H1 (cell line): ENCODE results near the gene CYB561A3. TPM values are rescaled to one million over a fixed set of nuclear protein-coding genes. Genes with fewer than 3 reads are reported as not detected.

Experiments used
- CTCF ChIA-PET: fragments of 300-600 bp; sonication (Branson Sonifier 250); formaldehyde crosslinking; loops from one replicate; lab custom pipeline; 2021; ENCODE audit not compliant: partially characterized antibody; lab: Charles Lee
- POLR2A ChIA-PET: fragments of 300-600 bp; sonication (Branson Sonifier 250); formaldehyde crosslinking; loops from one replicate; lab custom pipeline; 2021; ENCODE audit warnings: inconsistent platforms; ENCODE audit not compliant: partially characterized antibody; lab: Charles Lee
- DNase-seq, 2 experiments: peaks; one replicate each; pipeline versions ENCODE4 v3.0.0 to v3.0.0-alpha.2; 2010 to 2022; ENCODE audit warnings: low spot score in 2 of 2, low read depth in 1 of 2, mixed read lengths in 1 of 2
- FAIRE-seq: peaks from 2 replicates; lab custom pipeline; 2011; peaks lifted over from hg19 to GRCh38; lab: Jason Lieb, UNC
- H2AFZ ChIP-seq: 2 replicates; pipeline ENCODE4 v1.8.1; 2012; ENCODE audit warnings: low read length, inconsistent platforms
- H2AK5ac ChIP-seq: 2 replicates; pipeline ENCODE4 v1.6.1; 2013; ENCODE audit warnings: low read depth, low read length
- H2BK120ac ChIP-seq: replicated peaks from 2 replicates; pipeline ENCODE3; 2013; ENCODE audit warnings: low read depth, low read length, inconsistent platforms
- H2BK12ac ChIP-seq: 2 replicates; pipeline ENCODE4 v1.6.1; 2013; ENCODE audit warnings: low read depth, low read length
- H2BK15ac ChIP-seq: 2 replicates; pipeline ENCODE4 v1.6.1; 2013; ENCODE audit warnings: low read length
- H2BK20ac ChIP-seq: 2 replicates; pipeline ENCODE4 v1.6.1; 2013; ENCODE audit warnings: low read length
- H2BK5ac ChIP-seq: 2 replicates; pipeline ENCODE4 v1.6.1; 2013; ENCODE audit warnings: low read depth, low read length
- H3K14ac ChIP-seq: 2 replicates; pipeline ENCODE4 v1.6.1; 2013; ENCODE audit warnings: inconsistent platforms; ENCODE audit not compliant: insufficient read length
- H3K18ac ChIP-seq: 2 replicates; pipeline ENCODE4 v1.6.1; 2013; ENCODE audit warnings: low read length; ENCODE audit errors: extremely low read depth
- H3K23ac ChIP-seq: 2 replicates; pipeline ENCODE4 v1.6.1; 2013; ENCODE audit warnings: inconsistent platforms; ENCODE audit not compliant: insufficient read length
- H3K23me2 ChIP-seq: 2 replicates; pipeline ENCODE4 v1.6.1; 2013; ENCODE audit warnings: low read depth, low read length
- H3K27ac ChIP-seq: 2 replicates; pipeline ENCODE4 v1.6.1; 2011; ENCODE audit warnings: low read depth, low read length, inconsistent platforms
- H3K27me3 ChIP-seq, 4 experiments: replicated peaks in 1 of 4; 1 replicate in 1 of 4; 2 replicates in 3 of 4; pipeline versions ENCODE4 v1.6.1 to v1.8.1; 2011 to 2013; ENCODE audit warnings: low read length in 3 of 4, mild to moderate bottlenecking in 3 of 4, inconsistent platforms in 2 of 4, mixed read lengths in 2 of 4, moderate library complexity in 1 of 4; ENCODE audit not compliant: control insufficient read depth in 3 of 4, insufficient read depth in 3 of 4; ENCODE audit errors: extremely low read depth in 1 of 4
- H3K36me3 ChIP-seq, 4 experiments: 2 replicates each; pipeline versions ENCODE4 v1.6.1 to v1.8.1; 2011 to 2013; ENCODE audit warnings: mild to moderate bottlenecking in 4 of 4, low read length in 3 of 4, moderate library complexity in 2 of 4, control low read depth in 1 of 4, inconsistent platforms in 1 of 4; ENCODE audit not compliant: insufficient read depth in 4 of 4, control insufficient read depth in 2 of 4
- H3K4ac ChIP-seq: replicated peaks from 2 replicates; pipeline ENCODE3; 2013; ENCODE audit warnings: low read length, low read depth, mixed read lengths, inconsistent platforms; ENCODE audit not compliant: insufficient read length
- H3K4me1 ChIP-seq, 4 experiments: replicated peaks in 1 of 4; 1 replicate in 1 of 4; 2 replicates in 3 of 4; pipeline versions ENCODE4 v1.6.1 to v1.8.1; 2011 to 2013; ENCODE audit warnings: low read length in 3 of 4, inconsistent platforms in 2 of 4, mixed read lengths in 1 of 4; ENCODE audit not compliant: insufficient read depth in 4 of 4, control insufficient read depth in 3 of 4
- H3K4me2 ChIP-seq, 2 experiments: 2 replicates each; pipeline versions ENCODE4 v1.6.1 to v1.8.1; 2011 to 2013; ENCODE audit warnings: low read depth in 2 of 2, low read length in 2 of 2, control low read depth in 1 of 2, inconsistent platforms in 1 of 2, mild to moderate bottlenecking in 1 of 2; ENCODE audit not compliant: insufficient read depth in 1 of 2
- H3K4me3 ChIP-seq, 4 experiments: fragments of 200-600, 300-600 bp in 1 of 4; sonication (generic), shearing (Covaris generic), sonication (Bioruptor Twin) in 1 of 4; 2 replicates each; pipeline versions ENCODE4 v1.5.1 to v1.8.1; 2011 to 2016; ENCODE audit warnings: low read length in 4 of 4, low read depth in 3 of 4, control low read depth in 2 of 4, inconsistent platforms in 2 of 4, mild to moderate bottlenecking in 2 of 4, mixed read lengths in 1 of 4, moderate library complexity in 1 of 4; ENCODE audit not compliant: insufficient read depth in 2 of 4; ENCODE audit errors: extremely low read depth in 1 of 4
- H3K56ac ChIP-seq: replicated peaks from 2 replicates; pipeline ENCODE3; 2013; ENCODE audit warnings: low read depth, mild to moderate bottlenecking, mixed read lengths, low read length, inconsistent platforms; ENCODE audit not compliant: insufficient read length
- H3K79me1 ChIP-seq: 2 replicates; pipeline ENCODE4 v1.6.1; 2013; ENCODE audit warnings: low read depth, low read length, control low read depth
- H3K79me2 ChIP-seq, 2 experiments: 2 replicates each; pipeline versions ENCODE4 v1.6.1 to v1.8.1; 2012 to 2013; ENCODE audit warnings: low read length in 2 of 2, mild to moderate bottlenecking in 2 of 2, inconsistent platforms in 1 of 2; ENCODE audit not compliant: insufficient read depth in 2 of 2, control insufficient read depth in 1 of 2
- H3K9ac ChIP-seq, 4 experiments: replicated peaks in 1 of 4; 1 replicate in 1 of 4; 2 replicates in 3 of 4; pipeline versions ENCODE4 v1.6.1 to v1.8.1; 2011 to 2013; ENCODE audit warnings: low read depth in 3 of 4, low read length in 3 of 4, control low read depth in 2 of 4, mild to moderate bottlenecking in 2 of 4, moderate library complexity in 2 of 4, inconsistent platforms in 1 of 4; ENCODE audit errors: extremely low read depth in 1 of 4
- H3K9me3 ChIP-seq, 2 experiments: 2 replicates each; pipeline versions ENCODE4 v1.6.1 to v1.8.1; 2012 to 2013; ENCODE audit warnings: mild to moderate bottlenecking in 2 of 2, moderate library complexity in 2 of 2, control low read depth in 1 of 2, inconsistent platforms in 1 of 2, low read depth in 1 of 2, low read length in 1 of 2, mixed read lengths in 1 of 2; ENCODE audit not compliant: insufficient read depth in 2 of 2
- H4K20me1 ChIP-seq, 2 experiments: replicated peaks in 1 of 2; 2 replicates each; pipeline versions ENCODE3 to v1.8.1; 2011 to 2013; ENCODE audit warnings: inconsistent platforms in 2 of 2, low read length in 2 of 2, mild to moderate bottlenecking in 1 of 2; ENCODE audit not compliant: insufficient read depth in 2 of 2, control insufficient read depth in 1 of 2
- H4K5ac ChIP-seq: 2 replicates; pipeline ENCODE4 v1.6.1; 2013; ENCODE audit warnings: low read length, low read depth, mixed read lengths, inconsistent platforms; ENCODE audit not compliant: insufficient read length
- H4K8ac ChIP-seq: 2 replicates; pipeline ENCODE4 v1.8.0; 2013; ENCODE audit warnings: mild to moderate bottlenecking, moderate library complexity, low read length, inconsistent platforms; ENCODE audit not compliant: insufficient read depth; ENCODE audit errors: extremely low read depth
- H4K91ac ChIP-seq: replicated peaks from 2 replicates; pipeline ENCODE3; 2013; ENCODE audit warnings: low read length, mixed read lengths, inconsistent platforms; ENCODE audit not compliant: insufficient read length
- KDM4A ChIP-seq: IDR thresholded peaks from one replicate; pipeline ENCODE4 v1.7.1; 2012; ENCODE audit warnings: low read depth, mild to moderate bottlenecking, moderate library complexity, low read length, inconsistent platforms; ENCODE audit not compliant: severe bottlenecking
- NANOG ChIP-seq: IDR thresholded peaks from 2 replicates; pipeline ENCODE4 v1.6.1; 2011; ENCODE audit warnings: low read length, low read depth, mild to moderate bottlenecking, inconsistent platforms; ENCODE audit not compliant: insufficient read depth, poor library complexity, severe bottlenecking
- PHF8 ChIP-seq: fragments of 200-600 bp; sonication (generic); conservative IDR thresholded peaks from 2 replicates; pipeline ENCODE4 v1.7.1; 2012; ENCODE audit warnings: low read depth, mild to moderate bottlenecking, inconsistent platforms, low read length, moderate library complexity
- RAD21 ChIP-seq, 2 experiments: IDR thresholded peaks in 1 of 2; conservative IDR thresholded peaks in 1 of 2; 2 replicates each; pipeline ENCODE4 v1.6.1; 2011; ENCODE audit warnings: low read depth in 2 of 2, low read length in 2 of 2, improper control_type of control experiment in 1 of 2, inconsistent platforms in 1 of 2, mild to moderate bottlenecking in 1 of 2, moderate library complexity in 1 of 2
- SIN3A ChIP-seq, 2 experiments: IDR thresholded peaks in 1 of 2; conservative IDR thresholded peaks in 1 of 2; 2 replicates each; pipeline ENCODE4 v1.6.1; 2011 to 2012; ENCODE audit warnings: low read length in 2 of 2, improper control_type of control experiment in 1 of 2, low read depth in 1 of 2, mild to moderate bottlenecking in 1 of 2
- SP2 ChIP-seq: IDR thresholded peaks from 2 replicates; pipeline ENCODE4 v1.6.1; 2012; ENCODE audit warnings: mild to moderate bottlenecking, low read length, inconsistent platforms
- SP4 ChIP-seq: IDR thresholded peaks from 2 replicates; pipeline ENCODE4 v1.6.1; 2012; ENCODE audit warnings: low read length, inconsistent platforms
- SRF ChIP-seq: IDR thresholded peaks from 2 replicates; pipeline ENCODE4 v1.6.1; 2011; ENCODE audit warnings: mild to moderate bottlenecking, low read depth, low read length, moderate library complexity
- TEAD4 ChIP-seq: IDR thresholded peaks from 2 replicates; pipeline ENCODE4 v1.6.1; 2012; ENCODE audit warnings: low read depth, low read length, inconsistent platforms, mixed read lengths
- WGBS, 2 experiments: shearing (Covaris generic) in 1 of 2; methylation state at CpG; one replicate each; pipeline versions ENCODE4 v1.1.6 to v1.1.7; 2013 to 2015; ENCODE audit warnings: low lambda C conversion rate in 2 of 2, mixed read lengths in 2 of 2, inconsistent platforms in 1 of 2, low coverage in 1 of 2, missing lambda C conversion rate in 1 of 2; ENCODE audit not compliant: insufficient replicate concordance in 2 of 2, insufficient coverage in 1 of 2, insufficient read length in 1 of 2; ENCODE audit errors: extremely low coverage in 1 of 2, missing lambda C conversion rate in 1 of 2; 5-methylcytosine and 5-hydroxymethylcytosine counted together
- polyA plus RNA-seq, 7 experiments: library from polyadenylated mRNA; depleted of rRNA in 3 of 7; stranded (reverse) in 5 of 7; unstranded in 2 of 7; fragments of >200 nt in 5 of 7; fragments of 200-250 nt in 2 of 7; gene quantifications; 1 replicate in 5 of 7; 2 replicates in 1 of 7; 4 replicates in 1 of 7; pipeline versions ENCODE4 v1.2.1 to v1.2.3, GENCODE V29; 2011 to 2013; ENCODE audit warnings: missing spikeins in 2 of 7, mixed read lengths in 2 of 7
- total RNA-seq: library from RNA; stranded (reverse); fragmentation: NEBNext Ultra II Directional; extraction: Animal tissue kit (Norgen Biotek cat#: 25700); gene quantifications from 2 replicates; pipeline ENCODE4 v1.2.1, GENCODE V29; 2021
- TF ChIP-seq, protein P1 (sequence below): IDR thresholded peaks from 2 replicates; pipeline ENCODE4 v1.6.1; 2011; ENCODE audit warnings: low read depth, mild to moderate bottlenecking, low read length; ENCODE audit not compliant: insufficient read depth
- TF ChIP-seq, protein P2 (sequence below): IDR thresholded peaks from 2 replicates; pipeline ENCODE4 v1.6.1; 2011; ENCODE audit warnings: low read length, improper control_type of control experiment

Gene CYB561A3
- total and polyA plus RNA-seq, 2 of the 8 experiments (the other 6 are each of a cell fraction or from before 2014, with no cell fraction given): 29.6 to 41.2 TPM

DNA sequence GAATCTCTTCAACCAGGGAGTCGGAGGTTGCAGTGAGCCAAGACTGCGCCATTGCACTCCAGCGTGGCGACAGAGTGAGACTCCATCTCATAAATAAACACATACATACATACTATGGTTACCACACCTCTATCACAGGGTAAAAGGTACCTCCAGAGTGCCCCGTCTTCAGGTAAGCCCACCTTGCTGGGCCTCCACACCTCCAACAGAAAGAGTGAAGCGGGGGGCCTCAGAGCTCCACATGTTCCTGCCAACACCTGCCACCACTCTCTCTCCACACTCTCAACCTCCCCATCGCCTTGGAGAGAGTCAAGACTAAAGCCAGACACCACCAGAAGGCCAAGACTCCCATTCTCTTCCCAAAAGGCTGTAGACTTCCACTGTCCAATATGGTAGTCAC, 56.3 kb downstream of the CYB561A3 start:
- no peak overlapping the region for H4K91ac ChIP-seq
- H3K79me2 ChIP-seq: no peaks in the 10 kb centered on the region
- H3K4ac ChIP-seq: no peak overlapping the region
- DNase-seq (no peak), FAIRE-seq (no peak)
- no peaks in the 10 kb centered on the region; the same call in 1 of the 2 replicates for H3K23me2 ChIP-seq
- no peak overlapping the region for H3K4me2 ChIP-seq
- WGBS, 2 experiments: 94% methylated on average over 7 of the region's 7 CpGs; no CpG with 5 or more reads in 1 of the 2 experiments
- H2BK120ac ChIP-seq: no peak overlapping the region
- H2BK5ac ChIP-seq: no peak overlapping the region
- no peak overlapping the region for H3K18ac ChIP-seq
- no peak overlapping the region for H2AFZ ChIP-seq
- H3K27ac ChIP-seq: no peak overlapping the region
- no peak overlapping the region for H3K14ac ChIP-seq
- peaks cover 2 to 6% of the 10 kb centered on the region in 2 experiments for H4K20me1 ChIP-seq
- ChIA-PET POLR2A (interaction anchor here (0.7 kb wide), 1 partner anchor 15 kb away, joined by 3 read pairs; no protein-coding TSS in a partner anchor), CTCF (interaction anchor here (0.9 to 1.9 kb wide), 2 partner anchors 11 to 31 kb away, joined by 3 to 5 read pairs; no protein-coding TSS in a partner anchor)
- H3K9me3 ChIP-seq: no peaks in the 10 kb centered on the region
- no peaks in the 10 kb centered on the region for H3K27me3 ChIP-seq
- no peak overlapping the region for H3K23ac ChIP-seq
- no peak overlapping the region for H2BK20ac ChIP-seq
- no peaks in the 10 kb centered on the region for H3K4me1 ChIP-seq
- no peaks in the 10 kb centered on the region; the same call in 1 of the 2 replicates for H3K79me1 ChIP-seq
- no peak overlapping the region for H4K5ac ChIP-seq
- no peak overlapping the region for H2BK15ac ChIP-seq
- TF ChIP-seq, protein P1, sequence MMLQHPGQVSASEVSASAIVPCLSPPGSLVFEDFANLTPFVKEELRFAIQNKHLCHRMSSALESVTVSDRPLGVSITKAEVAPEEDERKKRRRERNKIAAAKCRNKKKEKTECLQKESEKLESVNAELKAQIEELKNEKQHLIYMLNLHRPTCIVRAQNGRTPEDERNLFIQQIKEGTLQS: no peak
- TF ChIP-seq RAD21 (IDR thresholded peaks at IDR 0.05 in 1 of 2, conservative IDR thresholded peaks at IDR 0.05 in 1 of 2; ENCODE audit: low read depth in 2 of 2, low read length in 2 of 2) (no peak), NANOG (no peak), KDM4A (no peak), TEAD4 (no peak), SP2 (no peak), SP4 (no peak), SRF (no peak), PHF8 (no peak), SIN3A (conservative IDR thresholded peaks at IDR 0.05 in 1 of 2, IDR thresholded peaks at IDR 0.05 in 1 of 2; ENCODE audit: low read depth in 1 of 2, low read length in 2 of 2) (no peak)
- TF ChIP-seq, protein P2, sequence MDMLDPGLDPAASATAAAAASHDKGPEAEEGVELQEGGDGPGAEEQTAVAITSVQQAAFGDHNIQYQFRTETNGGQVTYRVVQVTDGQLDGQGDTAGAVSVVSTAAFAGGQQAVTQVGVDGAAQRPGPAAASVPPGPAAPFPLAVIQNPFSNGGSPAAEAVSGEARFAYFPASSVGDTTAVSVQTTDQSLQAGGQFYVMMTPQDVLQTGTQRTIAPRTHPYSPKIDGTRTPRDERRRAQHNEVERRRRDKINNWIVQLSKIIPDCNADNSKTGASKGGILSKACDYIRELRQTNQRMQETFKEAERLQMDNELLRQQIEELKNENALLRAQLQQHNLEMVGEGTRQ: no peak
- no peak overlapping the region for H4K8ac ChIP-seq
- no peak overlapping the region for H2AK5ac ChIP-seq
- peaks cover 63 to 92% (median 86%) of the 10 kb centered on the region in 4 experiments for H3K36me3 ChIP-seq
- no peak overlapping the region for H3K56ac ChIP-seq
- no peak overlapping the region for H3K9ac ChIP-seq
- H3K4me3 ChIP-seq: no peak overlapping the region
- H2BK12ac ChIP-seq: no peak overlapping the region
